H9 (cell line): ENCODE results near the gene C3orf20. TPM values are rescaled to one million over a fixed set of nuclear protein-coding genes. Genes with fewer than 3 reads are reported as not detected.

ENCODE experiments used
- DNase-seq: peaks from one replicate; pipeline ENCODE4 v3.0.0-alpha.2; 2017
- H2AFZ ChIP-seq: one replicate; pipeline ENCODE4 v1.6.1; 2013; ENCODE audit warnings: mild to moderate bottlenecking, low read length, control low read depth, moderate library complexity
- H2AK5ac ChIP-seq: 2 replicates; pipeline ENCODE4 v1.6.1; 2013; ENCODE audit warnings: low read length, control low read depth, mixed read lengths; ENCODE audit not compliant: insufficient read length
- H2BK120ac ChIP-seq: one replicate; pipeline ENCODE4 v1.6.1; 2013; ENCODE audit warnings: low read depth, mild to moderate bottlenecking, low read length, control low read depth, inconsistent platforms; ENCODE audit not compliant: poor library complexity, severe bottlenecking
- H2BK12ac ChIP-seq: 2 replicates; pipeline ENCODE4 v1.6.1; 2013; ENCODE audit warnings: low read length, control low read depth, mixed read lengths, low read depth; ENCODE audit not compliant: insufficient read length
- H2BK15ac ChIP-seq: 2 replicates; pipeline ENCODE4 v1.6.1; 2013; ENCODE audit warnings: low read depth, low read length, control low read depth
- H2BK20ac ChIP-seq: one replicate; pipeline ENCODE4 v1.6.1; 2013; ENCODE audit warnings: low read depth, mild to moderate bottlenecking, low read length, control low read depth, inconsistent platforms; ENCODE audit not compliant: poor library complexity, severe bottlenecking
- H2BK5ac ChIP-seq: 2 replicates; pipeline ENCODE4 v1.6.1; 2013; ENCODE audit warnings: low read length, control low read depth, mixed read lengths; ENCODE audit not compliant: insufficient read length
- H3K14ac ChIP-seq: 2 replicates; pipeline ENCODE4 v1.6.1; 2013; ENCODE audit warnings: low read length, control low read depth; ENCODE audit not compliant: insufficient read depth
- H3K18ac ChIP-seq: 2 replicates; pipeline ENCODE4 v1.6.1; 2013; ENCODE audit warnings: low read depth, mild to moderate bottlenecking, mixed read lengths, low read length, control low read depth; ENCODE audit not compliant: insufficient read length
- H3K23ac ChIP-seq: 2 replicates; pipeline ENCODE4 v1.6.1; 2013; ENCODE audit warnings: low read length, control low read depth, mixed read lengths, low read depth; ENCODE audit not compliant: insufficient read length
- H3K23me2 ChIP-seq: 2 replicates; pipeline ENCODE4 v1.6.1; 2013; ENCODE audit warnings: low read depth, mild to moderate bottlenecking, mixed read lengths, low read length, control low read depth; ENCODE audit not compliant: insufficient read length, poor library complexity, severe bottlenecking
- H3K27ac ChIP-seq: 2 replicates; pipeline ENCODE4 v1.5.1; 2013; ENCODE audit warnings: low read length, control low read depth, mixed read lengths, low read depth; ENCODE audit not compliant: insufficient read length
- H3K27me3 ChIP-seq: 2 replicates; pipeline ENCODE4 v1.6.1; 2013; ENCODE audit warnings: low read length, control low read depth, inconsistent platforms; ENCODE audit not compliant: insufficient read depth
- H3K4ac ChIP-seq: 2 replicates; pipeline ENCODE4 v1.6.1; 2013; ENCODE audit warnings: low read depth, mild to moderate bottlenecking, control low read depth, inconsistent platforms, low read length, moderate library complexity
- H3K4me1 ChIP-seq: 2 replicates; pipeline ENCODE4 v1.6.1; 2013; ENCODE audit warnings: low read length, control low read depth, inconsistent platforms; ENCODE audit not compliant: insufficient read depth
- H3K4me2 ChIP-seq: 2 replicates; pipeline ENCODE4 v1.6.1; 2013; ENCODE audit warnings: low read length, control low read depth, mixed read lengths; ENCODE audit not compliant: insufficient read length, insufficient read depth
- H3K56ac ChIP-seq: 2 replicates; pipeline ENCODE4 v1.6.1; 2013; ENCODE audit warnings: low read depth, mild to moderate bottlenecking, mixed read lengths, low read length, control low read depth; ENCODE audit not compliant: insufficient read length
- H3K79me1 ChIP-seq: 2 replicates; pipeline ENCODE4 v1.6.1; 2013; ENCODE audit warnings: low read depth, mild to moderate bottlenecking, moderate library complexity, low read length, control low read depth, inconsistent platforms; ENCODE audit not compliant: insufficient read depth, poor library complexity, severe bottlenecking
- H3K79me2 ChIP-seq: 2 replicates; pipeline ENCODE4 v1.6.1; 2013; ENCODE audit warnings: low read length, control low read depth, inconsistent platforms; ENCODE audit not compliant: insufficient read depth
- H3K9ac ChIP-seq: 2 replicates; pipeline ENCODE4 v1.6.1; 2013; ENCODE audit warnings: low read length, control low read depth, mixed read lengths; ENCODE audit not compliant: insufficient read length; ENCODE audit errors: extremely low read depth
- H3K9me3 ChIP-seq: one replicate; pipeline ENCODE4 v1.6.1; 2013; ENCODE audit warnings: low read depth, low read length, inconsistent platforms; ENCODE audit not compliant: control insufficient read depth
- H3T11ph ChIP-seq: one replicate; pipeline ENCODE4 v1.6.1; 2013; ENCODE audit warnings: mild to moderate bottlenecking, low read length, control low read depth, inconsistent platforms
- H4K20me1 ChIP-seq: one replicate; pipeline ENCODE4 v1.6.1; 2013; ENCODE audit not compliant: control insufficient read depth, insufficient read length, insufficient read depth
- H4K5ac ChIP-seq: 2 replicates; pipeline ENCODE4 v1.6.1; 2013; ENCODE audit warnings: low read depth, mild to moderate bottlenecking, mixed read lengths, low read length, control low read depth; ENCODE audit not compliant: insufficient read length
- H4K8ac ChIP-seq: replicated peaks from 2 replicates; pipeline ENCODE4 v1.6.1; 2013; ENCODE audit warnings: low read length, control low read depth, mixed read lengths, low read depth; ENCODE audit not compliant: insufficient read length
- H4K91ac ChIP-seq: 2 replicates; pipeline ENCODE4 v1.6.1; 2013; ENCODE audit warnings: low read depth, mild to moderate bottlenecking, moderate library complexity, mixed read lengths, low read length, control low read depth; ENCODE audit not compliant: insufficient read length
- H3K27ac Mint-ChIP-seq, 3 experiments: 2 replicates in 2 of 3; 3 replicates in 1 of 3; pipeline ENCODE4 v1.8.0; 2020 to 2021; ENCODE audit warnings: mixed read lengths in 3 of 3, mild to moderate bottlenecking in 1 of 3, moderate library complexity in 1 of 3
- H3K27me3 Mint-ChIP-seq: 2 replicates; pipeline ENCODE4 v1.8.0; 2021; ENCODE audit warnings: low read depth, mild to moderate bottlenecking, moderate library complexity, mixed read lengths
- H3K36me3 Mint-ChIP-seq, 3 experiments: 2 replicates in 2 of 3; 3 replicates in 1 of 3; pipeline ENCODE4 v1.8.0; 2020 to 2021; ENCODE audit warnings: low read depth in 3 of 3, mixed read lengths in 3 of 3; ENCODE audit not compliant: insufficient read depth in 1 of 3
- H3K4me1 Mint-ChIP-seq, 2 experiments: 2 replicates each; pipeline ENCODE4 v1.8.0; 2020; ENCODE audit warnings: mixed read lengths in 2 of 2
- H3K4me3 Mint-ChIP-seq, 2 experiments: 2 replicates in 1 of 2; 3 replicates in 1 of 2; pipeline ENCODE4 v1.8.0; 2020 to 2021; ENCODE audit warnings: mild to moderate bottlenecking in 2 of 2, mixed read lengths in 2 of 2, moderate library complexity in 1 of 2
- H3K9me3 Mint-ChIP-seq, 2 experiments: 2 replicates in 1 of 2; 3 replicates in 1 of 2; pipeline ENCODE4 v1.8.0; 2020; ENCODE audit warnings: mild to moderate bottlenecking in 2 of 2, mixed read lengths in 2 of 2, moderate library complexity in 1 of 2
- CTCF ChIP-seq: fragments of 200-600 bp; sonication (generic); conservative IDR thresholded peaks from 3 replicates; pipeline ENCODE4 v1.8.0; 2021; ENCODE audit warnings: antibody characterized with exemption, mild to moderate bottlenecking
- WGBS: extraction: QIAGEN DNeasy Blood & Tissue Kit; methylation state at CpG from one replicate; pipeline ENCODE4 v1.1.7; 2013; ENCODE audit warnings: missing lambda C conversion rate, low lambda C conversion rate, mixed read lengths; ENCODE audit not compliant: insufficient read length; ENCODE audit errors: extremely low coverage; 5-methylcytosine and 5-hydroxymethylcytosine counted together
- total RNA-seq: library from RNA; stranded (reverse); gene quantifications from 2 replicates; pipeline ENCODE4 v1.2.1, GENCODE V29; 2021

C3orf20 gene
- total RNA-seq, 1 experiment from 2014 or later = not detected

- Histone ChIP-seq H3K18ac (no peak overlapping the region), H2AK5ac (no peak overlapping the region), H4K20me1 (no peaks in the 10 kb centered on the region), H2BK20ac (no peak overlapping the region), H2AFZ (no peak overlapping the region), H2BK15ac (no peak overlapping the region), H3K23me2 (no peaks in the 10 kb centered on the region), H4K91ac (no peak overlapping the region), H2BK5ac (no peak overlapping the region), H3K9me3 (no peaks in the 10 kb centered on the region), H3K9ac (no peak overlapping the region), H3K4me1 (no peaks in the 10 kb centered on the region), H3K14ac (no peak overlapping the region), H2BK120ac (no peak overlapping the region), H3K23ac (no peak overlapping the region), H3T11ph (no peak overlapping the region), H3K79me2 (no peaks in the 10 kb centered on the region), H3K27ac (no peak overlapping the region), H4K8ac (no peak overlapping the region), H3K4me2 (no peak overlapping the region), H3K56ac (no peak overlapping the region), H3K4ac (no peak overlapping the region), H4K5ac (no peak overlapping the region), H2BK12ac (no peak overlapping the region), H3K79me1 (no peaks in the 10 kb centered on the region), H3K27me3 (no peaks in the 10 kb centered on the region)
- TF ChIP-seq CTCF = no peak
- Mint-ChIP-seq H3K4me1 (peaks cover 3 to 5% of the 10 kb centered on the region in 2 experiments), H3K36me3 (no peaks in the 10 kb centered on the region; a peak in 1 of 7 replicates), H3K9me3 (no peaks in the 10 kb centered on the region; a peak in 1 of 5 replicates), H3K27me3 (peaks cover 3% of the 10 kb centered on the region), H3K27ac (no peak overlapping the region; a peak in 1 of 7 replicates), H3K4me3 (no peak overlapping the region)
- DNase-seq = peak; percentile 18
- no CpG with 5 or more reads among the region's 11 CpGs for WGBS
These were observed 93.3 kb downstream of the C3orf20 start for GRCh38 chr3:14768182-14768790.
